IPS-18c (cell line): ENCODE results near the gene ZPR1.

Experiments used
- H3K4me3 ChIP-seq: 2 replicates; pipeline ENCODE4 v1.7.0; 2013; ENCODE audit warnings: low read depth, mild to moderate bottlenecking, low read length, moderate library complexity; ENCODE audit not compliant: insufficient read depth
- H3K9me3 ChIP-seq: one replicate; pipeline ENCODE4 v1.6.1; 2013; ENCODE audit warnings: mild to moderate bottlenecking, low read length, moderate library complexity; ENCODE audit not compliant: control insufficient read depth, insufficient read depth

Gene ZPR1

DNA sequence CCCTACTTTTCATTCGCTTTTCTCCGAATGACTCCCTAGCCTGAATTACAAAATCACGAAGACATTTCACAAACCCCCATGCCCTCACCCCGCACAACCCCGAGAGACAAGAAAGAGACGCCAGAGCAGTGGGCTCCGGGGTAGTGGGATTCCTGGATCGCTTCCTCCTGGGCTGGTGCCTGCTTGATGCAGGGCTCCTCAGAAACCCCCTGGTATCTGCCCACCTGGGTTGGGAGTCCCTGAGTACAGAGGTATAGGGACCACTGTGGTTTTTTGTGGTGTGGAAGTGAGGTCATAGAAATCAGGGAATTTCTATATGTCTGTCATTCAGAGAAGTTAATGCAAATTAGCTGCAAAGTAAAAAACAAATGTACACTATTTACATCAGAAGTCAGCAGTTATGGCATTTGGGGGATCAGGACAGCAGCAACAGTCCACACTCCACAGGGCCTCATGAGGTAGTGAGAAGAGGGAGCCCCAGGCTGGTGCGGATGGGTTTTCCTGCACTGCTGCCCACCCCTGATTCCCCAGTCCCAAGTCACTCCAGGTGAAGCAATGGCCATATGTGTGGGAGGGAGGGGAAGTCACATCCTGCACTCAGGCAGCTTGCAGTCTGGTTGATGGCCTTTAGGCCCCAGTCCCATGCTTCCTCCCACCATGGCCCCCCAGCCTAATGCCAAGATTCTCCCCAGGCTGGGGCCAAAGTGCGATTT is 54.6 kb downstream of the ZPR1 start:
- no peaks in the 10 kb centered on the region for H3K9me3 ChIP-seq
- H3K4me3 ChIP-seq, result no peak overlapping the region

- Histone ChIP-seq H3K4me3 (peak overlapping the region; percentile 12; the same call in 1 of the 2 replicates), H3K9me3 (no peaks in the 10 kb centered on the region)
Measured at GRCh38 chr11:116732271-116733042, 55.4 kb downstream of the ZPR1 start.

DNA sequence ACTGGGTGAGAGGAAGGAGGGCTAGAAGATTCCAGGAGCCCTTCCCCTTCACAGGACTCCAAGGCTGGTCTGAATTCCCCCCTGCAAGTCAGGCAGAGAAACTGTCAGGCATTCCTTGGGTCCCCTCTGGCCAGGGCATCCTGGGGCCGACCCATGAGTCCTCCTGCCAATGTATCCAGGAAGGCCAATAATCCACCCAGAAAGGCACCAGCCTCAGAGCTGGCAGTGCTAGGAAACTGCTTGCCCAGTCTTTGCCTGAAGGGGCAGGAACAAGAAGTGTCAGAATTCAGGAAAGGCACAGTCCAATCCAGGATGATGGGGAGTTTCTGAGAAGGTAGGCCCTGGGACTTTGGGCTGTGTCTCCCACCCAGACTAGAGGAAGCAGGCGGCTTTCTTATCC is 56.0 kb downstream of the ZPR1 start:
- no peaks in the 10 kb centered on the region for H3K9me3 ChIP-seq

GRCh38 chr11:116731097-116731761 is 56.6 kb downstream of the ZPR1 start:
- Histone ChIP-seq H3K4me3 (no peak overlapping the region; the same call in 1 of the 2 replicates), H3K9me3 (no peaks in the 10 kb centered on the region)

More for the DNA sequence above, 56.0 kb downstream of the ZPR1 start:
- no peak overlapping the region for H3K4me3 ChIP-seq

GRCh38 chr11:116730601-116731000 is 57.2 kb downstream of the ZPR1 start:
- Histone ChIP-seq H3K9me3 (no peaks in the 10 kb centered on the region), H3K4me3 (no peak overlapping the region)

DNA sequence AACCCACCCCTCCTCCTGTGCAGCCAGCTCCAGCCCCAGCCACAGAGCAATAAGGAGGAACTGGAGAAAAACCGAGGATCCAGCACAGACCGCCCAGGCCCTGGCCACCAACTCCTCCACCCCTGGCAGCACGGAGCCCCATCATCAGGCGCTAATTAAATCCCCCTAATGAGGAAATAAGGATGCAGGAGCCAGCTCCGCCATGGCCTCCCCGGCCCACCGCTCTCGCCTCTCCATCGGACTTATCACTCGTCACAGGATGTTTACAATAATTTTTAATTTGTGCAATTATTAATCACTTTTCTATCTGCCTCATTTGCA is 57.6 kb downstream of the ZPR1 start:
- H3K9me3 ChIP-seq, result no peaks in the 10 kb centered on the region
- H3K4me3 ChIP-seq, result no peak overlapping the region

DNA sequence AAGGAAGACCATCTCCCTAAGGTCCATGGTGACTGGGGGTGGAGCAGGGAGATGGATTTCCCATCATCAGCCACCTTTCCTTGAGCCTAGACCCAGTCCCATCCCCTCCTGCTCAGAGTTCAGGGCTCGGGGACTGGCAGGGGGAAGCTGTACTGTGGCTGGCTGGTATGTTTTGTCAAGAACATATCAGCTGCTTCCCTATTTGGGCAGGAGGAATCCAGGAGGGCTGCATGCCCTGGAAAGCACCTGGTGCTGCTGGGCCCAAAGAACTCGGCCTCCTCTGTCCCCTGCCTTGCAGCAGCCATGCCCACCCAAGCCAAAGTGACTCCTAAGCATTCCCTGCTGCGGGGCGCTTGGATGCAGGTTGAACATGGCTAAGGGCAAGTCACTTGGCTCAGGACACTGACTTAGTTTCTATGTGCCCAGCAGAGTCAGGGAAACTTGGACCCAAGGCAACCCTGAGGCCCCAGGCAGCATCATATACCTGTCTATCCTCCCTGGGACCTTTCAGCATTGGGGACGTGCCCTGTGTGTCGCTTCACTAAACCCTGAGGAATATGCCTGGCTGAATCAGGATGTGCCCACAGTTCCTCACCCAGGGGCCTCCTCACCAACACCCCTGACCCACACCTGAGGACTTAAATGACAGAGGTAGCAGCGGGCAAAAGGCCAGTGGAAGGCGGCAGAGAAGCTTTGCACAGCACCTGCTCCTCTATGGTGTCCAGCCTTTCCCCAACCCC is 58.2 kb downstream of the ZPR1 start:
- Histone ChIP-seq H3K9me3 (no peaks in the 10 kb centered on the region), H3K4me3 (no peak overlapping the region)

DNA sequence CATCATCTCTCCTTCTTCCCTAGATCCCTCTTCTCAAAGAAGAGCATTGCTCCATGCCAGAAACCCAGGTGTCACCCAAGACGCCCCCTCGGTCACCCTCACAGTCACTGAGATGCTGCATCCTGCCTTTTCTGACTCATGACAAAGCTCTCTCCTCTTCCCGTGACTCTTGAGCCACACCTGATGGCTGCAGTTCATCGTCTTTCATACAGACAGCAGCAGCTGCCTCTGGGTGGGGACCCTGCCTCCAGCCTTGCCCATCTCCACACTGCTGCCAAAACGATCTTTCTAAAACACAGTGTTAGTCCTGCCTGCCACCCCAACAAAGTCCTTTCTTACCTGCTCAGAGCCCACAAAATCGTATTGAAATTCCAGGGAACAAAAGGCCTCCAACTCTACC is 59.8 kb downstream of the ZPR1 start:
- Histone ChIP-seq H3K9me3 (no peaks in the 10 kb centered on the region), H3K4me3 (no peak overlapping the region)

- no peaks in the 10 kb centered on the region for H3K9me3 ChIP-seq
- no peak overlapping the region for H3K4me3 ChIP-seq
Measured at GRCh38 chr11:116725434-116726221, 62.2 kb downstream of the ZPR1 start.

DNA sequence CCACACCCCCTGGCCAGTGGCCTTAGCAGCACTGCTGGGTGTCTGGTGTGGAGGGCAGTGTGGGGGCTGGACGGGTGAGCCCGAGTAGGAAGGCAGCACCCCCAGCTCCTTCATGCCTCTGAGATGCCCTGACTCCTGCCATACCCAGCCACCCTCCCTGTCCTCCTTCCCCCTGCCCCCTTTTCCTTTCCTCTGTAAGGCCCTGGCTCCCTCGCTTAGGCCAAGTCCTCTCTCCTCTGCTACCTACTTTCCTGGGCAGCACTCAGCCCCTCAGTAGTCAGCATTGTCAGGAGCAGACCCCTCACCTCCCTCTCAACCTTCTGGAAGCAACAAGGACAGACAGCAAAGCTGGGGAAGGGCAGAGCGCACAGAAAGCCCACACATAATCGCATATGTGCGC is 63.0 kb downstream of the ZPR1 start:
- H3K9me3 ChIP-seq, result no peaks in the 10 kb centered on the region

More for the DNA sequence above, 63.0 kb downstream of the ZPR1 start:
- no peak overlapping the region for H3K4me3 ChIP-seq
